Limb (tissue), 2 donors: Measurements from ENCODE around the gene COL8A2.

ENCODE experiments used
- DNase-seq, 2 donors: peaks; one replicate each; pipeline ENCODE4 v3.0.0-alpha.2; 2016; ENCODE audit errors: extremely low spot score in 2 of 2

The COL8A2 gene

GRCh38 chr1:36068866-36069265, 56.2 kb downstream of the COL8A2 start:
- DNase-seq = no peak

GRCh38 chr1:36067871-36068270, 57.2 kb downstream of the COL8A2 start:
- DNase-seq = no peak

- DNase-seq = no peak
These were observed 62.7 kb downstream of the COL8A2 start for GRCh38 chr1:36062315-36062714.

- no peak for DNase-seq
These were observed 69.3 kb downstream of the COL8A2 start for GRCh38 chr1:36055706-36056105.

- no peak for DNase-seq
These were observed 71.0 kb downstream of the COL8A2 start for GRCh38 chr1:36053978-36054377.

- no peak for DNase-seq
These were observed 73.2 kb downstream of the COL8A2 start for GRCh38 chr1:36051821-36052220.
